MM.1S (cell line): Measurements from ENCODE around the gene RCN2.

Experiments used
- CTCF ChIP-seq: fragments of 300-600 bp; sonication (generic); IDR thresholded peaks from 2 replicates; pipeline ENCODE4 v1.5.1; 2016; ENCODE audit warnings: antibody characterized with exemption, low read length, mixed read lengths
- EZH2 ChIP-seq: fragments of 300-600 bp; sonication (generic); optimal IDR thresholded peaks from 2 replicates; pipeline ENCODE3; 2017; ENCODE audit warnings: low read depth, mild to moderate bottlenecking, antibody characterized with exemption, low read length, mixed read lengths
- EZH2phosphoT487 ChIP-seq: fragments of 300-600 bp; sonication (generic); IDR thresholded peaks from 2 replicates; pipeline ENCODE4 v1.6.1; 2018; ENCODE audit warnings: antibody characterized with exemption, low read length

- TF ChIP-seq CTCF, result no peak
- no peak for TF ChIP-seq EZH2phosphoT487
- TF ChIP-seq EZH2, result no peak
These were observed 67.2 kb downstream of the RCN2 start for GRCh38 chr15:76998663-76999285.
